Measurements from ENCODE around the gene SNCAIP.

Gene SNCAIP

GRCh38 chr5:122493091-122494021 lies 181.3 kb downstream of the SNCAIP start:
- H3K4me3 ChIP-seq (ENCODE audit: low read depth, low read length), result no peak overlapping the region
- TF ChIP-seq MAX (IDR thresholded peaks at IDR 0.05; ENCODE audit: low read depth, low read length) (no peak), MYC (IDR thresholded peaks at IDR 0.05; ENCODE audit: low read depth, low read length) (no peak), POLR2A (IDR thresholded peaks at IDR 0.05; ENCODE audit: extremely low read depth, insufficient read length) (no peak)
- TF ChIP-seq, protein P1, sequence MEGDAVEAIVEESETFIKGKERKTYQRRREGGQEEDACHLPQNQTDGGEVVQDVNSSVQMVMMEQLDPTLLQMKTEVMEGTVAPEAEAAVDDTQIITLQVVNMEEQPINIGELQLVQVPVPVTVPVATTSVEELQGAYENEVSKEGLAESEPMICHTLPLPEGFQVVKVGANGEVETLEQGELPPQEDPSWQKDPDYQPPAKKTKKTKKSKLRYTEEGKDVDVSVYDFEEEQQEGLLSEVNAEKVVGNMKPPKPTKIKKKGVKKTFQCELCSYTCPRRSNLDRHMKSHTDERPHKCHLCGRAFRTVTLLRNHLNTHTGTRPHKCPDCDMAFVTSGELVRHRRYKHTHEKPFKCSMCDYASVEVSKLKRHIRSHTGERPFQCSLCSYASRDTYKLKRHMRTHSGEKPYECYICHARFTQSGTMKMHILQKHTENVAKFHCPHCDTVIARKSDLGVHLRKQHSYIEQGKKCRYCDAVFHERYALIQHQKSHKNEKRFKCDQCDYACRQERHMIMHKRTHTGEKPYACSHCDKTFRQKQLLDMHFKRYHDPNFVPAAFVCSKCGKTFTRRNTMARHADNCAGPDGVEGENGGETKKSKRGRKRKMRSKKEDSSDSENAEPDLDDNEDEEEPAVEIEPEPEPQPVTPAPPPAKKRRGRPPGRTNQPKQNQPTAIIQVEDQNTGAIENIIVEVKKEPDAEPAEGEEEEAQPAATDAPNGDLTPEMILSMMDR (IDR thresholded peaks at IDR 0.05; ENCODE audit: low read depth, low read length), result no peak
- no peak for DNase-seq (ENCODE audit: low read depth)

GRCh38 chr5:122494109-122494508 lies 182.1 kb downstream of the SNCAIP start:
- TF ChIP-seq, protein P1 (IDR thresholded peaks at IDR 0.05; ENCODE audit: low read depth, low read length), result no peak
- no peak for TF ChIP-seq POLR2A (IDR thresholded peaks at IDR 0.05; ENCODE audit: extremely low read depth, insufficient read length)
- TF ChIP-seq MYC (IDR thresholded peaks at IDR 0.05; ENCODE audit: low read depth, low read length), result no peak
- H3K4me3 ChIP-seq (ENCODE audit: low read depth, low read length), result no peak overlapping the region
- DNase-seq (ENCODE audit: low read depth), result no peak

DNA sequence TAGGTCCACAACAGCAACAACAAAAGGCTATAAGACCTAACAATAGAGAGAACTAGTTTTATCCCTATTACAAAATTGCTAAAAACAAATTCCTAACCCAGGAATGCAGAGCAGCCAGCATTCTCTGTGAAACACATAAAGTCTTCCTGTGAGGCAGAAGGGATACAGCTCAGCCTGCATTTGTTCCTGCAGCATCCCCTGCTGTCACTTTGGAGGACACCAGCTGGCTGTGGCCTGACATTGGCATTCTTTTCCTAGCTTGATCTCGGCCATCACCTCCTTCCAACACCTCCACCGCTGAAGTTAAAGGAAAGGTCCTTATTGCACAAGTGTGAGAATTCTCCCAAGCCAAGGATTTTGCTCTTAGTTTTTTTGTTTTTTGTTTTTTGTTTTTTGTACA lies 186.1 kb downstream of the SNCAIP start:
- DNase-seq (ENCODE audit: low read depth), result no peak
- TF ChIP-seq, protein P1 (IDR thresholded peaks at IDR 0.05; ENCODE audit: low read depth, low read length), result no peak
- TF ChIP-seq MAX (IDR thresholded peaks at IDR 0.05; ENCODE audit: low read depth, low read length), result no peak
- TF ChIP-seq POLR2A (IDR thresholded peaks at IDR 0.05; ENCODE audit: extremely low read depth, insufficient read length), result no peak
- no peak for TF ChIP-seq MYC (IDR thresholded peaks at IDR 0.05; ENCODE audit: low read depth, low read length)
- H3K4me3 ChIP-seq (ENCODE audit: low read depth, low read length), result no peak overlapping the region

DNA sequence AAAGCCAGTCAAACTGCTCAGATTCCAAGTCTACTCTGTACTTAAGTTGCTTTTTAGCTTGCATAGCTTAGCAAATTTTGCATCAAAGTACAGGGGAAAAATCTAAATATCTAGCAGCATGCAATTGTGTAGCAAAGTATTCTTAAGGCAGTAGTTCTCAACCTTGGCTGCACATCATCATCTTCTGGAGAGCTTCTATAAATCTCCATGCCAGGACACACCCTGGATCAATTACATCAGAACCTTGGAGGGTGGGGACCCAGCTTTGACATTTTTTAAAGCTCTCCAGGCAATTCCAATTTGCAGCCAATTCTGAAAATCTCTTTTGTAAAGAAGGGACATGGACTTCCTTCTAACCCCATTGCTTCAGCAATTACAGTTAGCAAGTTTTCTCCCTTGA lies 187.5 kb downstream of the SNCAIP start:
- no peak overlapping the region for H3K4me3 ChIP-seq (ENCODE audit: low read depth, low read length)
- TF ChIP-seq, protein P1 (IDR thresholded peaks at IDR 0.05; ENCODE audit: low read depth, low read length), result no peak
- TF ChIP-seq POLR2A (IDR thresholded peaks at IDR 0.05; ENCODE audit: extremely low read depth, insufficient read length), result no peak
- TF ChIP-seq MAX (IDR thresholded peaks at IDR 0.05; ENCODE audit: low read depth, low read length), result no peak
- TF ChIP-seq MYC (IDR thresholded peaks at IDR 0.05; ENCODE audit: low read depth, low read length), result no peak
- DNase-seq (ENCODE audit: low read depth), result no peak

- no peak for TF ChIP-seq MYC (IDR thresholded peaks at IDR 0.05; ENCODE audit: low read depth, low read length)
- no peak for TF ChIP-seq POLR2A (IDR thresholded peaks at IDR 0.05; ENCODE audit: extremely low read depth, insufficient read length)
- TF ChIP-seq, protein P1 (IDR thresholded peaks at IDR 0.05; ENCODE audit: low read depth, low read length), result peak; percentile 21
- H3K4me3 ChIP-seq (ENCODE audit: low read depth, low read length), result no peak overlapping the region
- peak; percentile 30 for DNase-seq (ENCODE audit: low read depth)
These were observed 188.4 kb downstream of the SNCAIP start for GRCh38 chr5:122500245-122501088.
